ENCODE data around the gene CCDC106. TPM values are rescaled to one million over a fixed set of nuclear protein-coding genes. Genes with fewer than 3 reads are reported as not detected.

Gene CCDC106
- total RNA-seq, 3 donors from 2014 or later (not counting 1 experiment from before 2014, with no cell fraction given): 2.0 to 3.2 (median 3.2) TPM

DNA sequence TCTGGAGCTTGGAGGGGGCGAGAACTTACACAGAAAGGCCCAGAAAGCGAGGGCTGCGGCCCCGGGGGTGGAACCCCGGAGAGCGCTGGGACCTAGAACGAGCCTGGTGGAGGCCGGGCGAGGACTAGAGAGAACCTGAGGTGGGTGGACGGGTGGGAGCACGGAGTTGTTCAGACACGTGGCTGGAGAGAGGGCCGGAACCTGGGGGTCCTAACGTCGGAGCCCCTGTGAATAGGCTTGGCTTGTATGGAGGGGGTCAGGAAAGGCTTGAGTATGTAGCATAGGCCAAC is 4.2 kb upstream of the CCDC106 start:
- Histone ChIP-seq H3K9me3 (ENCODE audit: control insufficient read depth, insufficient read depth, low read length) (no peaks in the 10 kb centered on the region), H3K4me3 (ENCODE audit: low read length) (peak overlapping the region; percentile 63), H3K27ac (ENCODE audit: low read length) (peak overlapping the region; percentile 48), H3K27me3 (ENCODE audit: control insufficient read depth, insufficient read depth, low read length) (no peaks in the 10 kb centered on the region), H3K4me1 (ENCODE audit: control insufficient read depth, insufficient read depth, low read length) (peaks cover 69% of the 10 kb centered on the region), H3K36me3 (ENCODE audit: control insufficient read depth, insufficient read depth, low read length) (peaks cover 13% of the 10 kb centered on the region)
- Mint-ChIP-seq H3K36me3 (no peaks in the 10 kb centered on the region), H3K4me1 (peaks cover 33 to 55% of the 10 kb centered on the region in 2 donors), H3K27ac (peak overlapping the region; percentile 80 to 96), H3K27me3 (ENCODE audit: low read depth in 2 of 2) (no peaks in the 10 kb centered on the region), H3K4me3 (peak overlapping the region; percentile 96), H3K9me3 (no peaks in the 10 kb centered on the region)
- DNase-seq: no peak
- ATAC-seq: no peak
- intact Hi-C loops (cut with micrococcal nuclease): loop anchor here (2.0 to 5.0 kb wide), 2 partner anchors 37 to 63 kb away; partner anchors contain the start of genes ZNF579 and ZNF865
- TF ChIP-seq, protein P1, sequence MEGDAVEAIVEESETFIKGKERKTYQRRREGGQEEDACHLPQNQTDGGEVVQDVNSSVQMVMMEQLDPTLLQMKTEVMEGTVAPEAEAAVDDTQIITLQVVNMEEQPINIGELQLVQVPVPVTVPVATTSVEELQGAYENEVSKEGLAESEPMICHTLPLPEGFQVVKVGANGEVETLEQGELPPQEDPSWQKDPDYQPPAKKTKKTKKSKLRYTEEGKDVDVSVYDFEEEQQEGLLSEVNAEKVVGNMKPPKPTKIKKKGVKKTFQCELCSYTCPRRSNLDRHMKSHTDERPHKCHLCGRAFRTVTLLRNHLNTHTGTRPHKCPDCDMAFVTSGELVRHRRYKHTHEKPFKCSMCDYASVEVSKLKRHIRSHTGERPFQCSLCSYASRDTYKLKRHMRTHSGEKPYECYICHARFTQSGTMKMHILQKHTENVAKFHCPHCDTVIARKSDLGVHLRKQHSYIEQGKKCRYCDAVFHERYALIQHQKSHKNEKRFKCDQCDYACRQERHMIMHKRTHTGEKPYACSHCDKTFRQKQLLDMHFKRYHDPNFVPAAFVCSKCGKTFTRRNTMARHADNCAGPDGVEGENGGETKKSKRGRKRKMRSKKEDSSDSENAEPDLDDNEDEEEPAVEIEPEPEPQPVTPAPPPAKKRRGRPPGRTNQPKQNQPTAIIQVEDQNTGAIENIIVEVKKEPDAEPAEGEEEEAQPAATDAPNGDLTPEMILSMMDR (IDR thresholded peaks at IDR 0.05): no peak
- WGBS (ENCODE audit: insufficient coverage): under 1% methylated on average over 15 of the region's 15 CpGs

GRCh38 chr19:55644191-55644833 is 3.7 kb upstream of the CCDC106 start:
- H3K4me3 Mint-ChIP-seq: peak overlapping the region; percentile 96
- intact Hi-C loops (cut with micrococcal nuclease): loop anchor here (5.0 kb wide), 1 partner anchor 37 kb away; the partner anchor contains the start of gene ZNF865
- peak overlapping the region; percentile 48 for H3K27ac ChIP-seq (ENCODE audit: low read length)
- ATAC-seq (no peak), DNase-seq (no peak)
- peaks cover 69% of the 10 kb centered on the region for H3K4me1 ChIP-seq (ENCODE audit: control insufficient read depth, insufficient read depth, low read length)
- H3K4me1 Mint-ChIP-seq: peaks cover 33 to 57% of the 10 kb centered on the region in 2 donors
- peak overlapping the region; percentile 63 for H3K4me3 ChIP-seq (ENCODE audit: low read length)
- TF ChIP-seq, protein P1 (IDR thresholded peaks at IDR 0.05): no peak
- peaks cover 13% of the 10 kb centered on the region for H3K36me3 ChIP-seq (ENCODE audit: control insufficient read depth, insufficient read depth, low read length)
- H3K9me3 Mint-ChIP-seq: no peaks in the 10 kb centered on the region
- peak overlapping the region; percentile 80 to 96 for H3K27ac Mint-ChIP-seq
- WGBS (ENCODE audit: insufficient coverage): 61% methylated on average over 11 of the region's 12 CpGs
- no peaks in the 10 kb centered on the region for H3K27me3 Mint-ChIP-seq (ENCODE audit: low read depth in 2 of 2)
- no peaks in the 10 kb centered on the region for H3K27me3 ChIP-seq (ENCODE audit: control insufficient read depth, insufficient read depth, low read length)
- no peaks in the 10 kb centered on the region for H3K36me3 Mint-ChIP-seq
- H3K9me3 ChIP-seq (ENCODE audit: control insufficient read depth, insufficient read depth, low read length): no peaks in the 10 kb centered on the region

DNA sequence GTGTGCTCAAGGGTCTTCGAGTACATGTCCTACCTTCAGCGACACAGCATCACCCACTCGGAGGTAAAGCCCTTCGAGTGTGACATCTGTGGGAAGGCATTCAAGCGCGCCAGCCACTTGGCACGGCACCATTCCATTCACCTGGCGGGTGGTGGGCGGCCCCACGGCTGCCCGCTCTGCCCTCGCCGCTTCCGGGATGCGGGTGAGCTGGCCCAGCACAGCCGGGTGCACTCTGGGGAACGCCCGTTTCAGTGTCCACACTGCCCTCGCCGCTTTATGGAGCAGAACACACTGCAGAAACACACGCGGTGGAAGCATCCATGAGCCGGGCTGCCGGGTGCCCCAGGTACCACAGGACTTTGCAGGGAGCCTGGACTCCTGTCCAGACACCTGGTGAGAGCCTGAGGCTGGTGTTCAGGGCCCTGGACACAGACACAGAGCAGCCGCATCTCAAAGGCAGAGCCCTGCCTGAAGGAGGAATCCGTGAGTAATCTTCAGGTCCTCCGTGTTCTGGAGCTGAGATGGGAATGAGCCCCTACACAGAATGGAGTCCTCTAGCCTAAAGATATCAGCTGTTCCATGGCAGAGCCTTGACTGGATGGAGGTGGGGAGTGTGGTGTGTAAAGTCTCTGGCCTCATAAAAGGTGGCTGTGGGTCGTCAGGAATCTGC is 3.0 kb upstream of the CCDC106 start:
- Histone ChIP-seq H3K36me3 (ENCODE audit: control insufficient read depth, insufficient read depth, low read length) (peaks cover 13% of the 10 kb centered on the region), H3K4me1 (ENCODE audit: control insufficient read depth, insufficient read depth, low read length) (peaks cover 66% of the 10 kb centered on the region), H3K27ac (ENCODE audit: low read length) (no peak overlapping the region), H3K9me3 (ENCODE audit: control insufficient read depth, insufficient read depth, low read length) (no peaks in the 10 kb centered on the region), H3K27me3 (ENCODE audit: control insufficient read depth, insufficient read depth, low read length) (no peaks in the 10 kb centered on the region), H3K4me3 (ENCODE audit: low read length) (no peak overlapping the region)
- H3K4me1 Mint-ChIP-seq: peaks cover 33 to 58% of the 10 kb centered on the region in 2 donors
- ATAC-seq (no peak), DNase-seq (no peak)
- no peaks in the 10 kb centered on the region for H3K9me3 Mint-ChIP-seq
- peak overlapping the region; percentile 80 to 96 for H3K27ac Mint-ChIP-seq
- intact Hi-C loops (cut with micrococcal nuclease): loop anchor here (5.0 kb wide), 1 partner anchor 38 kb away; the partner anchor contains the start of gene ZNF865
- no peaks in the 10 kb centered on the region for H3K36me3 Mint-ChIP-seq
- WGBS (ENCODE audit: insufficient coverage): 89% methylated on average over 28 of the region's 28 CpGs
- H3K27me3 Mint-ChIP-seq (ENCODE audit: low read depth in 2 of 2): peaks cover 0 to 3% of the 10 kb centered on the region in 2 donors
- TF ChIP-seq, protein P1 (IDR thresholded peaks at IDR 0.05): no peak
- H3K4me3 Mint-ChIP-seq: peak overlapping the region; percentile 96
